Adrenal gland (tissue), 5 donors: ENCODE results near the gene PARP2.

Experiments
- CTCF ChIP-seq, 6 experiments: fragments of 450-650 bp in 4 of 6; fragments of 200-600 bp in 2 of 6; sonication (generic) in 1 of 6; IDR thresholded peaks; 1 replicate in 5 of 6; 2 replicates in 1 of 6; pipeline versions ENCODE4 v1.5.1 to v1.8.0; 2016 to 2021; ENCODE audit warnings: antibody characterized with exemption in 6 of 6, mild to moderate bottlenecking in 2 of 6, moderate library complexity in 1 of 6
- POLR2A ChIP-seq, 2 donors: fragments of 450-650 bp; IDR thresholded peaks; one replicate each; pipeline ENCODE4 v1.6.1; 2017; ENCODE audit warnings: antibody characterized with exemption in 2 of 2, mild to moderate bottlenecking in 2 of 2, moderate library complexity in 1 of 2
- donor health status: DM: no; HTN: no; CAD: no.

DNA sequence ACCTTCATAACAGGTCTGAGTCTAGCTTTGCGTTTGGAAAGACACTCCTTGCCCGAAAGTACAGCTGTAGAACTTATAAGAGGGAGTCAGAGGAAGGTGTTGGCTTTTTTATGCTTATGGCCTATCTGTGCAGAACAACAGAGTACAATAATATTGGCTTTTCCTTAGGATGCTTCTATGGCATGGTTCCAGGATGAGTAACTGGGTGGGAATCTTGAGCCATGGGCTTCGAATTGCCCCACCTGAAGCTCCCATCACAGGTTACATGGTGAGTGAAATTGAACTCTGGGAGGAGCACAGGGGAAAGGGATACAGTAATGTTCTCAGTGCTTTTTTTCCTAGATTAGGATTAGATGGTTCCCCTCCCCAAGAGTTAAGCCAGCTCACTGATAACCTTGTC lies 13.0 kb downstream of the PARP2 start:
- no peak for TF ChIP-seq CTCF (IDR thresholded peaks at IDR 0.05)
- no peak for TF ChIP-seq POLR2A (IDR thresholded peaks at IDR 0.05)
